HEK293 (cell line): ENCODE data around the gene CLASP2.

Experiments used
- CTCF ChIA-PET: fragments of 350-600 bp; formaldehyde crosslinking; extraction: SDS; loops from one replicate; lab custom pipeline; 2021; ENCODE audit warnings: antibody characterized with exemption; lab: Yijun Ruan, JAX
- POLR2A ChIA-PET: fragments of 300-600 bp; formaldehyde crosslinking; extraction: SDS; loops from one replicate; lab custom pipeline; 2020; ENCODE audit warnings: antibody characterized with exemption, inconsistent platforms; lab: Yijun Ruan, JAX
- H3K27ac ChIP-seq: fragments of 200-500 bp; sonication (Bioruptor generic); 2 replicates; pipeline ENCODE4 v1.5.1; 2014; ENCODE audit warnings: low read depth, low read length, control low read depth, inconsistent platforms; ENCODE audit errors: extremely low read depth
- H3K36me3 ChIP-seq, 2 experiments: fragments of 200-500 bp in 1 of 2; sonication (Bioruptor generic) in 1 of 2; 1 replicate in 1 of 2; 2 replicates in 1 of 2; pipeline ENCODE4 v1.5.1; 2014 to 2017; ENCODE audit warnings: inconsistent platforms in 2 of 2, low read length in 2 of 2; ENCODE audit not compliant: control insufficient read depth in 2 of 2, insufficient read depth in 1 of 2
- H3K4me1 ChIP-seq: fragments of 200-500 bp; sonication (Bioruptor generic); 2 replicates; pipeline ENCODE4 v1.5.1; 2014; ENCODE audit warnings: mild to moderate bottlenecking, low read length, inconsistent platforms; ENCODE audit not compliant: control insufficient read depth, insufficient read depth
- H3K4me3 ChIP-seq: 2 replicates; pipeline ENCODE4 v1.5.1; 2011; ENCODE audit warnings: low read depth, mild to moderate bottlenecking, control low read depth, low read length, moderate library complexity
- H3K9me3 ChIP-seq: fragments of 200-500 bp; sonication (Bioruptor generic); 2 replicates; pipeline ENCODE4 v1.5.1; 2014; ENCODE audit warnings: low read depth, low read length, inconsistent platforms; ENCODE audit not compliant: control insufficient read depth, insufficient read depth
- MYNN ChIP-seq: fragments of 450-650 bp; formaldehyde crosslinking; IDR thresholded peaks from 2 replicates; pipeline ENCODE4 v1.5.1; 2016; ENCODE audit warnings: missing biosample characterization, missing genetic modification characterization, borderline replicate concordance
- SP7 ChIP-seq: fragments of 450-650 bp; formaldehyde crosslinking; IDR thresholded peaks from 2 replicates; pipeline ENCODE4 v1.5.1; 2016; ENCODE audit warnings: missing biosample characterization, missing genetic modification characterization
- WT1 ChIP-seq: fragments of 450-650 bp; formaldehyde crosslinking; IDR thresholded peaks from 2 replicates; pipeline ENCODE4 v1.5.1; 2016; ENCODE audit warnings: missing biosample characterization, missing genetic modification characterization
- YY1 ChIP-seq: fragments of 450-650 bp; formaldehyde crosslinking; IDR thresholded peaks from 2 replicates; pipeline ENCODE4 v1.5.1; 2018; ENCODE audit warnings: missing biosample characterization, missing genetic modification characterization
- ZBTB49 ChIP-seq: fragments of 450-650 bp; formaldehyde crosslinking; IDR thresholded peaks from 2 replicates; pipeline ENCODE4 v1.5.1; 2016; ENCODE audit warnings: missing biosample characterization, missing genetic modification characterization, low read depth
- ZBTB8A ChIP-seq: fragments of 450-650 bp; formaldehyde crosslinking; IDR thresholded peaks from 2 replicates; pipeline ENCODE4 v1.5.1; 2016; ENCODE audit warnings: missing biosample characterization, missing genetic modification characterization
- ZIC2 ChIP-seq: fragments of 450-650 bp; formaldehyde crosslinking; IDR thresholded peaks from 2 replicates; pipeline ENCODE4 v1.5.1; 2016; ENCODE audit warnings: missing biosample characterization, missing genetic modification characterization
- ZNF133 ChIP-seq: fragments of 450-650 bp; formaldehyde crosslinking; IDR thresholded peaks from 2 replicates; pipeline ENCODE4 v1.5.1; 2016; ENCODE audit warnings: missing biosample characterization, missing genetic modification characterization
- ZNF146 ChIP-seq: fragments of 450-650 bp; formaldehyde crosslinking; IDR thresholded peaks from 2 replicates; pipeline ENCODE4 v1.5.1; 2016; ENCODE audit warnings: missing biosample characterization, missing genetic modification characterization
- ZNF174 ChIP-seq: fragments of 450-650 bp; formaldehyde crosslinking; IDR thresholded peaks from 2 replicates; pipeline ENCODE4 v1.5.0; 2017; ENCODE audit warnings: missing biosample characterization, mild to moderate bottlenecking, missing genetic modification characterization
- ZNF292 ChIP-seq: fragments of 450-650 bp; formaldehyde crosslinking; IDR thresholded peaks from 2 replicates; pipeline ENCODE4 v1.5.1; 2016; ENCODE audit warnings: low read depth, missing biosample characterization, missing genetic modification characterization, borderline replicate concordance
- ZNF423 ChIP-seq: fragments of 450-650 bp; formaldehyde crosslinking; IDR thresholded peaks from 2 replicates; pipeline ENCODE4 v1.5.1; 2016; ENCODE audit warnings: missing biosample characterization, missing genetic modification characterization
- ZNF544 ChIP-seq: fragments of 450-650 bp; formaldehyde crosslinking; IDR thresholded peaks from 2 replicates; pipeline ENCODE4 v1.5.0; 2017; ENCODE audit warnings: missing biosample characterization, missing genetic modification characterization
- ZNF560 ChIP-seq: fragments of 450-650 bp; formaldehyde crosslinking; IDR thresholded peaks from 2 replicates; pipeline ENCODE4 v1.5.1; 2017; ENCODE audit warnings: missing biosample characterization, missing genetic modification characterization, borderline replicate concordance
- ZNF561 ChIP-seq: fragments of 450-650 bp; IDR thresholded peaks from 2 replicates; pipeline ENCODE4 v1.5.1; 2018; ENCODE audit warnings: missing biosample characterization, missing genetic modification characterization, borderline replicate concordance
- ZNF623 ChIP-seq: fragments of 450-650 bp; formaldehyde crosslinking; IDR thresholded peaks from 2 replicates; pipeline ENCODE4 v1.5.1; 2016; ENCODE audit warnings: missing biosample characterization, missing genetic modification characterization
- ZNF664 ChIP-seq: fragments of 450-650 bp; formaldehyde crosslinking; IDR thresholded peaks from 2 replicates; pipeline ENCODE4 v1.5.1; 2016; ENCODE audit warnings: missing biosample characterization, missing genetic modification characterization
- ZNF76 ChIP-seq: fragments of 450-650 bp; formaldehyde crosslinking; IDR thresholded peaks from 2 replicates; pipeline ENCODE4; 2016; ENCODE audit warnings: low read depth, missing biosample characterization, missing genetic modification characterization, borderline replicate concordance
- ZSCAN4 ChIP-seq: fragments of 450-650 bp; formaldehyde crosslinking; IDR thresholded peaks from 2 replicates; pipeline ENCODE4 v1.5.1; 2017; ENCODE audit warnings: missing biosample characterization, missing genetic modification characterization
- TF ChIP-seq, protein P1 (sequence below): fragments of 450-650 bp; formaldehyde crosslinking; IDR thresholded peaks from 2 replicates; pipeline ENCODE4 v1.5.1; 2016; ENCODE audit warnings: missing biosample characterization, missing genetic modification characterization

CLASP2 gene

DNA sequence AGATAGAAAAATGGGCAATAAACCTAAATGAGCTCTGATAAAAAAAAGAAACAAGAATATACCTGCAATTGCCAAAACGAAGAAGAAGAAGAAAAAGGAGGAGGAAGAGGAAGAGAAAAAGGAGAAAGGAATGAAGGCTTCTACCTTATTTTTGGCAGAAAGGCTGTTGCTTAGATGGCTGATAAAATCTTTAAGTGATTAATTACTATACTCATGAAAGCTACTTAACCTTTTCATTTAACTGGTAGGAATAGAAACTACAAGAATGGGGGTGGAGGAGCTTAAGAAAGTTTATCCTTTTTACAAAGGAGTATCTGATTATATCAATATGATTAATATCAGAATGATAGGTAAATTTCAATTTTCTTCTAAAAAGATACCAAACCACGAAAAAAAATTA lies 75.2 kb downstream of the CLASP2 start:
- Histone ChIP-seq H3K27ac (no peak overlapping the region), H3K4me3 (no peak overlapping the region), H3K9me3 (no peaks in the 10 kb centered on the region), H3K4me1 (no peaks in the 10 kb centered on the region), H3K36me3 (peaks cover 0 to 4% of the 10 kb centered on the region in 2 experiments; a peak in 1 of 3 replicates)
- TF ChIP-seq ZNF664 (tag by site-specific recombination) (peak; percentile 74), ZBTB8A (no peak), ZIC2 (tag by site-specific recombination) (no peak)
- POLR2A ChIA-PET, result interaction anchor here (1.2 kb wide), 2 partner anchors 16 to 252 kb away, joined by 3 to 4 read pairs; no protein-coding TSS in a partner anchor
- CTCF ChIA-PET, result interaction anchor here (0.5 to 0.8 kb wide), 6 partner anchors 17 to 174 kb away, joined by 3 to 8 read pairs (median 3); no protein-coding TSS in a partner anchor

DNA sequence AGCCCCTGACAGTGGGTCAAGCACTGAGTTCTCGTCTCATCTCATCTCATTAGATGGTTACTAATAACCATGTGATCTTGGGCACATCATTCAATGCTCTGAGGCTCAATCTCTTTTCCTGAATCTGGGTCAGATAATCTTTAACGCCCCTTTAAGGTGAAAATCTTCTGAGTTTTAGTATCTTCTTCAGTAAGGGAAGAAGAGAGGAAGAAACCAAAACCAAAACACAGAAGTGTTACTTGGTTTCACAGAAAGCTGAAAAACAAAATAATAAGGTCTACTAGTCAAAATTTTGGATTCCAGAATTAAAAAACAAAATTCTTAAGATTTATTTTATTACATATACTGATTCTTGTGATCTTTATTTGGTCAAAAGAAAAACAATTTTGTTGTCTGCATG lies 78.2 kb downstream of the CLASP2 start:
- Histone ChIP-seq H3K4me3 (no peak overlapping the region), H3K27ac (no peak overlapping the region), H3K36me3 (peaks cover 0 to 4% of the 10 kb centered on the region in 2 experiments; a peak in 1 of 3 replicates), H3K9me3 (no peaks in the 10 kb centered on the region), H3K4me1 (no peaks in the 10 kb centered on the region)
- POLR2A ChIA-PET, result no interaction called here
- TF ChIP-seq ZIC2 (tag by site-specific recombination) (no peak), ZNF146 (tag by site-specific recombination) (no peak), WT1 (tag by site-specific recombination) (no peak), ZSCAN4 (no peak), MYNN (tag by site-specific recombination) (no peak), ZNF623 (tag by site-specific recombination) (no peak), ZNF76 (tag by site-specific recombination) (no peak), YY1 (tag by site-specific recombination) (no peak), SP7 (no peak), ZNF133 (tag by site-specific recombination) (no peak), ZBTB49 (tag by site-specific recombination) (no peak), ZNF560 (tag by site-specific recombination) (no peak), ZNF561 (tag by site-specific recombination) (no peak), ZNF292 (tag by site-specific recombination) (no peak), ZNF423 (no peak), ZNF544 (tag by site-specific recombination) (no peak), ZNF174 (tag by site-specific recombination) (no peak)
- TF ChIP-seq, protein P1, sequence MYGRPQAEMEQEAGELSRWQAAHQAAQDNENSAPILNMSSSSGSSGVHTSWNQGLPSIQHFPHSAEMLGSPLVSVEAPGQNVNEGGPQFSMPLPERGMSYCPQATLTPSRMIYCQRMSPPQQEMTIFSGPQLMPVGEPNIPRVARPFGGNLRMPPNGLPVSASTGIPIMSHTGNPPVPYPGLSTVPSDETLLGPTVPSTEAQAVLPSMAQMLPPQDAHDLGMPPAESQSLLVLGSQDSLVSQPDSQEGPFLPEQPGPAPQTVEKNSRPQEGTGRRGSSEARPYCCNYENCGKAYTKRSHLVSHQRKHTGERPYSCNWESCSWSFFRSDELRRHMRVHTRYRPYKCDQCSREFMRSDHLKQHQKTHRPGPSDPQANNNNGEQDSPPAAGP (tag by site-specific recombination), result no peak
- CTCF ChIA-PET, result no interaction called here
